ENCODE results near the gene SND1.

DNA sequence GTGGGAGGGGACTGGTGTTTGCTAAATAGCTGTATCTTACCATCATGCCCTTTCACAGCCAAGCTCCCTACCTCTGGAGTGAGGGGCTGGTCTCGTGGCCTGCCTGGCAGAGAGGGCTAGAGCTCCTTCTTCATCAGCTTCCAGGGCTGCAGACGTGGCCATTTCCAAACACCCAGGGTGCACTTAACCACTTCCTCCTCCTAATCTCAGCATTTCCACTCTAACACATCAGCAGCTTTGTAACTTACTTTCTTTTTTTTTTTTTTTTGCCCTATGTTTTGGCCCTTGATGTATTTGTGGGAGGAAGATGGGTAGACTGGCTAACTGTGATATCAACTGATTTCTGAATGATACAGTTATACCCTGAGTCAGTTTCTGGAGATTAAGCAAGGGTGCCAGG is 351.8 kb downstream of the SND1 start:
- TF ChIP-seq, protein P1, sequence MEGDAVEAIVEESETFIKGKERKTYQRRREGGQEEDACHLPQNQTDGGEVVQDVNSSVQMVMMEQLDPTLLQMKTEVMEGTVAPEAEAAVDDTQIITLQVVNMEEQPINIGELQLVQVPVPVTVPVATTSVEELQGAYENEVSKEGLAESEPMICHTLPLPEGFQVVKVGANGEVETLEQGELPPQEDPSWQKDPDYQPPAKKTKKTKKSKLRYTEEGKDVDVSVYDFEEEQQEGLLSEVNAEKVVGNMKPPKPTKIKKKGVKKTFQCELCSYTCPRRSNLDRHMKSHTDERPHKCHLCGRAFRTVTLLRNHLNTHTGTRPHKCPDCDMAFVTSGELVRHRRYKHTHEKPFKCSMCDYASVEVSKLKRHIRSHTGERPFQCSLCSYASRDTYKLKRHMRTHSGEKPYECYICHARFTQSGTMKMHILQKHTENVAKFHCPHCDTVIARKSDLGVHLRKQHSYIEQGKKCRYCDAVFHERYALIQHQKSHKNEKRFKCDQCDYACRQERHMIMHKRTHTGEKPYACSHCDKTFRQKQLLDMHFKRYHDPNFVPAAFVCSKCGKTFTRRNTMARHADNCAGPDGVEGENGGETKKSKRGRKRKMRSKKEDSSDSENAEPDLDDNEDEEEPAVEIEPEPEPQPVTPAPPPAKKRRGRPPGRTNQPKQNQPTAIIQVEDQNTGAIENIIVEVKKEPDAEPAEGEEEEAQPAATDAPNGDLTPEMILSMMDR (IDR thresholded peaks at IDR 0.05; ENCODE audit: low read depth, low read length, poor library complexity, severe bottlenecking): no peak
- no peak for TF ChIP-seq EZH2phosphoT487 (IDR thresholded peaks at IDR 0.05; ENCODE audit: borderline replicate concordance, low read length)
